Neural cell (in vitro differentiated cells): ENCODE measurements around the gene ORC3. TPM values are rescaled to one million over a fixed set of nuclear protein-coding genes. Genes with fewer than 3 reads are reported as not detected.

Experiments used
- H2AFZ ChIP-seq: fragments of 200-600, 300-800 bp; sonication (generic), shearing (Covaris generic); 2 replicates; pipeline ENCODE4 v1.6.0; 2014; ENCODE audit warnings: low read depth, mild to moderate bottlenecking, antibody characterized with exemption, low read length, moderate library complexity
- H3F3A ChIP-seq: fragments of 200-600 bp; shearing (Covaris generic); 2 replicates; pipeline ENCODE4 v1.6.1; 2016; ENCODE audit warnings: mild to moderate bottlenecking, moderate library complexity, mixed read lengths, antibody characterized with exemption, low read length; ENCODE audit not compliant: insufficient read depth, poor library complexity, severe bottlenecking
- H3K27ac ChIP-seq: fragments of 200-600, 300-800 bp; sonication (generic), shearing (Covaris generic); 2 replicates; pipeline ENCODE4 v1.5.1; 2014; ENCODE audit warnings: mild to moderate bottlenecking, low read length, moderate library complexity
- H3K27me3 ChIP-seq: fragments of 300-800, 200-600 bp; sonication (generic), shearing (Covaris generic); 2 replicates; pipeline ENCODE4 v1.6.0; 2014; ENCODE audit warnings: mild to moderate bottlenecking, low read depth, low read length, moderate library complexity; ENCODE audit not compliant: insufficient read depth
- H3K36me3 ChIP-seq: fragments of 300-800, 200-600 bp; sonication (generic), shearing (Covaris generic); 2 replicates; pipeline ENCODE4 v1.5.1; 2014; ENCODE audit warnings: mild to moderate bottlenecking, antibody characterized with exemption, low read length, moderate library complexity; ENCODE audit not compliant: insufficient read depth
- H3K4me2 ChIP-seq: fragments of 300-800, 200-600 bp; sonication (generic), shearing (Covaris generic); 2 replicates; pipeline ENCODE4 v1.6.0; 2014; ENCODE audit warnings: mild to moderate bottlenecking, low read length
- H3K4me3 ChIP-seq: fragments of 300-800, 200-600 bp; sonication (generic), shearing (Covaris generic); 2 replicates; pipeline ENCODE4 v1.5.1; 2014; ENCODE audit warnings: mild to moderate bottlenecking, low read length, moderate library complexity
- H3K79me2 ChIP-seq: fragments of 200-600 bp; shearing (Covaris generic); replicated peaks from 2 replicates; pipeline ENCODE4 v1.6.0; 2014; ENCODE audit warnings: mild to moderate bottlenecking, low read length, moderate library complexity; ENCODE audit not compliant: insufficient read depth
- H3K9ac ChIP-seq: fragments of 300-800, 200-600 bp; sonication (generic), shearing (Covaris generic); 2 replicates; pipeline ENCODE4 v1.6.1; 2016; ENCODE audit warnings: mild to moderate bottlenecking, low read length, mixed read lengths
- H3K9me2 ChIP-seq: fragments of 200-600 bp; shearing (Covaris generic); 2 replicates; pipeline ENCODE4 v1.6.1; 2016; ENCODE audit warnings: mild to moderate bottlenecking, low read length, mixed read lengths; ENCODE audit not compliant: insufficient read depth
- H3K9me3 ChIP-seq: fragments of 200-600, 300-800 bp; sonication (generic), shearing (Covaris generic); 2 replicates; pipeline ENCODE4 v1.6.1; 2016; ENCODE audit warnings: mild to moderate bottlenecking, mixed run types, low read length, moderate library complexity, mixed read lengths
- H4K20me1 ChIP-seq: fragments of 200-600 bp; shearing (Covaris generic); 2 replicates; pipeline ENCODE4 v1.6.1; 2016; ENCODE audit warnings: mild to moderate bottlenecking, mixed run types; ENCODE audit not compliant: insufficient read depth
- CTCF ChIP-seq: fragments of 450-650 bp; IDR thresholded peaks from 2 replicates; pipeline ENCODE4 v1.5.1; 2014; ENCODE audit warnings: antibody characterized with exemption, mild to moderate bottlenecking, moderate library complexity; ENCODE audit not compliant: poor library complexity, severe bottlenecking
- EP300 ChIP-seq: fragments of 450-650 bp; conservative IDR thresholded peaks from 2 replicates; pipeline ENCODE4 v1.6.1; 2014; ENCODE audit warnings: antibody characterized with exemption, mild to moderate bottlenecking, moderate library complexity; ENCODE audit not compliant: poor library complexity, severe bottlenecking
- EZH2 ChIP-seq: fragments of 200-600, 300-800 bp; shearing (Covaris generic), sonication (generic); IDR thresholded peaks from 2 replicates; pipeline ENCODE4 v1.6.1; 2014; ENCODE audit warnings: antibody characterized with exemption, low read length, borderline replicate concordance, mild to moderate bottlenecking; ENCODE audit not compliant: insufficient read depth, poor library complexity, severe bottlenecking
- MXI1 ChIP-seq: fragments of 450-650 bp; conservative IDR thresholded peaks from 2 replicates; pipeline ENCODE4 v1.6.1; 2014; ENCODE audit warnings: antibody characterized with exemption, mild to moderate bottlenecking; ENCODE audit not compliant: poor library complexity, severe bottlenecking
- POLR2AphosphoS5 ChIP-seq: IDR thresholded peaks from 2 replicates; pipeline ENCODE4 v1.6.1; 2012
- RAD21 ChIP-seq: fragments of 450-650 bp; conservative IDR thresholded peaks from 2 replicates; pipeline ENCODE4 v1.6.1; 2014; ENCODE audit warnings: antibody characterized with exemption, mild to moderate bottlenecking, moderate library complexity
- REST ChIP-seq: IDR thresholded peaks from 2 replicates; pipeline ENCODE4 v1.6.1; 2012; ENCODE audit warnings: borderline replicate concordance
- SMC3 ChIP-seq: fragments of 450-650 bp; conservative IDR thresholded peaks from 2 replicates; pipeline ENCODE4 v1.6.1; 2014; ENCODE audit warnings: antibody characterized with exemption, mild to moderate bottlenecking, moderate library complexity; ENCODE audit not compliant: poor library complexity
- TAF1 ChIP-seq: IDR thresholded peaks from 2 replicates; pipeline ENCODE4 v1.6.1; 2012; ENCODE audit warnings: low read depth
- polyA plus RNA-seq: library from polyadenylated mRNA; depleted of rRNA; stranded (reverse); fragments of >200 nt; gene quantifications from 2 replicates; pipeline ENCODE4 v1.2.3, GENCODE V29; 2014

Gene ORC3
- polyA plus RNA-seq, 1 donor from 2014 or later = 43.7 TPM

- Histone ChIP-seq H3K27me3 (no peaks in the 10 kb centered on the region), H3K79me2 (no peaks in the 10 kb centered on the region), H3K4me3 (no peak overlapping the region), H3K9me3 (no peaks in the 10 kb centered on the region), H3K27ac (no peak overlapping the region), H4K20me1 (no peaks in the 10 kb centered on the region), H2AFZ (no peak overlapping the region), H3K36me3 (peaks cover 10% of the 10 kb centered on the region), H3K4me2 (no peak overlapping the region), H3K9me2 (no peaks in the 10 kb centered on the region), H3F3A (no peaks in the 10 kb centered on the region), H3K9ac (no peak overlapping the region)
- TF ChIP-seq REST = no peak
- no peak for TF ChIP-seq EZH2
- no peak for TF ChIP-seq CTCF
- TF ChIP-seq SMC3 = no peak
- no peak for TF ChIP-seq EP300
- no peak for TF ChIP-seq RAD21
- TF ChIP-seq POLR2AphosphoS5 = no peak
- no peak for TF ChIP-seq TAF1
- TF ChIP-seq MXI1 = no peak
Measured at GRCh38 chr6:87541041-87541440, 48.9 kb upstream of the ORC3 start.

- H3K9me2 ChIP-seq = no peaks in the 10 kb centered on the region
- no peak overlapping the region for H3K9ac ChIP-seq
- H3K27ac ChIP-seq = no peak overlapping the region
- no peak for TF ChIP-seq EP300
- TF ChIP-seq MXI1 = no peak
- no peak for TF ChIP-seq SMC3
- TF ChIP-seq CTCF = no peak
- no peak for TF ChIP-seq EZH2
- TF ChIP-seq POLR2AphosphoS5 = no peak
- no peak for TF ChIP-seq RAD21
- TF ChIP-seq TAF1 = no peak
- no peak for TF ChIP-seq REST
- no peak overlapping the region for H3K4me2 ChIP-seq
- H3K9me3 ChIP-seq = no peaks in the 10 kb centered on the region
- H3K36me3 ChIP-seq = peaks cover 10% of the 10 kb centered on the region
- no peaks in the 10 kb centered on the region for H3K27me3 ChIP-seq
- no peak overlapping the region for H3K4me3 ChIP-seq
- H4K20me1 ChIP-seq = no peaks in the 10 kb centered on the region
- no peak overlapping the region for H2AFZ ChIP-seq
- H3F3A ChIP-seq = no peaks in the 10 kb centered on the region
- H3K79me2 ChIP-seq = no peaks in the 10 kb centered on the region
Measured at GRCh38 chr6:87541744-87542143, 48.2 kb upstream of the ORC3 start.
